Measurements from ENCODE around the gene CT45A5.
"Not testable (repeated sequence)": the region's sequence is repeated elsewhere in the genome, so short reads cannot be mapped to it uniquely, and the experiment has no call there.

The CT45A5 gene

GRCh38 chrX:135785403-135785802, at the start of gene CT45A5:
CT45A5 (minus strand) TSS chrX:135785503; CDS start chrX:135781729, 3,774 bp downstream.
- DNase-seq (ENCODE audit: low spot score), result not testable (repeated sequence)

- DNase-seq (ENCODE audit: low spot score), result not testable (repeated sequence)
Observed at GRCh38 chrX:135819912-135820311, 34.6 kb upstream of the CT45A5 start, which contains the start of gene CT45A2. CT45A2 (minus strand) TSS chrX:135820012; CDS start chrX:135816265, 3,747 bp downstream.

GRCh38 chrX:135802687-135803086, 17.4 kb upstream of the CT45A5 start, which contains the start of gene CT45A6:
CT45A6 (minus strand) TSS chrX:135802787; CDS start chrX:135798993, 3,794 bp downstream.
- not testable (repeated sequence) for DNase-seq (ENCODE audit: low spot score)

- not testable (repeated sequence) for DNase-seq (ENCODE audit: low spot score)
Observed at GRCh38 chrX:135768091-135768490, 17.2 kb downstream of the CT45A5 start, which contains the start of gene CT45A3. CT45A3 (minus strand) TSS chrX:135768191; CDS start chrX:135764444, 3,747 bp downstream.

- DNase-seq (ENCODE audit: low spot score), result not testable (repeated sequence)
Observed at GRCh38 chrX:135744739-135745138, 40.6 kb downstream of the CT45A5 start.

GRCh38 chrX:135741192-135741715, 44.0 kb downstream of the CT45A5 start:
- DNase-seq (ENCODE audit: low spot score), result no peak

- DNase-seq (ENCODE audit: low spot score), result peak; percentile 9
Observed at GRCh38 chrX:135740681-135741149, 44.6 kb downstream of the CT45A5 start.

GRCh38 chrX:135737366-135738071, 47.8 kb downstream of the CT45A5 start:
- no peak for DNase-seq (ENCODE audit: low spot score)

GRCh38 chrX:135734666-135735065, 50.6 kb downstream of the CT45A5 start:
- DNase-seq (ENCODE audit: low spot score), result not testable (repeated sequence)
